HL-60 (cell line): ENCODE data around the gene TMEM98.

Source experiments
- DNase-seq, 2 experiments: peaks; one replicate each; pipeline ENCODE4 v3.0.0-alpha.2; 2010 to 2020; ENCODE audit warnings: low read depth in 1 of 2, low spot score in 1 of 2
- H3K27ac ChIP-seq: fragments of 250-450 bp; sonication (Bioruptor Pico); replicated peaks from 2 replicates; pipeline ENCODE4 v1.5.1; 2020; ENCODE audit warnings: mild to moderate bottlenecking, moderate library complexity
- H3K27me3 ChIP-seq: fragments of 250-450 bp; sonication (Bioruptor Pico); 2 replicates; pipeline ENCODE4 v1.5.1; 2021; ENCODE audit warnings: mild to moderate bottlenecking, moderate library complexity; ENCODE audit not compliant: insufficient read depth, poor library complexity, severe bottlenecking
- H3K4me3 ChIP-seq: replicated peaks from 2 replicates; pipeline ENCODE4 v1.5.1; 2011; ENCODE audit warnings: mild to moderate bottlenecking, control low read depth, low read length; ENCODE audit not compliant: insufficient read depth
- CTCF ChIP-seq: IDR thresholded peaks from one replicate; pipeline ENCODE4 v1.5.1; 2011; ENCODE audit warnings: low read length, control low read depth, inconsistent platforms; ENCODE audit not compliant: insufficient read depth
- GABPA ChIP-seq: IDR thresholded peaks from 2 replicates; pipeline ENCODE4 v1.6.1; 2012; ENCODE audit warnings: low read depth
- POLR2AphosphoS5 ChIP-seq: IDR thresholded peaks from 2 replicates; pipeline ENCODE4 v1.6.1; 2012; ENCODE audit warnings: low read depth
- REST ChIP-seq: IDR thresholded peaks from 2 replicates; pipeline ENCODE4 v1.6.1; 2012; ENCODE audit warnings: low read depth; ENCODE audit not compliant: insufficient replicate concordance
- SPI1 ChIP-seq: IDR thresholded peaks from 2 replicates; pipeline ENCODE4 v1.6.1; 2012; ENCODE audit warnings: low read depth, mild to moderate bottlenecking, borderline replicate concordance
- long read RNA-seq: library from polyadenylated mRNA; unstranded; transcript quantifications from one replicate; pipeline ENCODE4 v2.0.0, GENCODE V29; 2020

The TMEM98 gene
- long read RNA-seq: 0 reads

GRCh38 chr17:32927724-32928585 lies at the start of gene TMEM98:
TMEM98 (plus strand) TSS chr17:32928153; CDS start chr17:32931529, 3,376 bp downstream.
- no peak within 1 kb of the TSS for H3K4me3 ChIP-seq
- peaks cover 17% of the 10 kb centered on the region for H3K27me3 ChIP-seq
- no peak for DNase-seq
- TF ChIP-seq GABPA (no peak), REST (no peak), POLR2AphosphoS5 (no peak), CTCF (no peak), SPI1 (no peak)
- no peak within 1 kb of the TSS for H3K27ac ChIP-seq

GRCh38 chr17:32878211-32878610 lies 49.7 kb upstream of the TMEM98 start:
- H3K4me3 ChIP-seq: no peak overlapping the region
- TF ChIP-seq GABPA (no peak), POLR2AphosphoS5 (no peak), REST (no peak), CTCF (no peak), SPI1 (no peak)

GRCh38 chr17:32879134-32879533 lies 48.8 kb upstream of the TMEM98 start:
- H3K4me3 ChIP-seq: no peak overlapping the region
- TF ChIP-seq POLR2AphosphoS5 (no peak), REST (no peak), GABPA (no peak), SPI1 (no peak), CTCF (no peak)
- peaks cover 16% of the 10 kb centered on the region for H3K27me3 ChIP-seq
- DNase-seq: no peak
- H3K27ac ChIP-seq: no peak overlapping the region

More at GRCh38 chr17:32878211-32878610, 49.7 kb upstream of the TMEM98 start:
- Histone ChIP-seq H3K27ac (no peak overlapping the region), H3K27me3 (peaks cover 16% of the 10 kb centered on the region)
- no peak for DNase-seq
